Esophagus (tissue), 2 donors: ENCODE data around the gene WWOX. TPM values are rescaled to one million over a fixed set of nuclear protein-coding genes. Genes with fewer than 3 reads are reported as not detected.

Source experiments
- H3K27ac ChIP-seq, 2 donors: one replicate each; pipeline ENCODE4 v1.5.1; 2013; ENCODE audit warnings: low read depth in 2 of 2, mild to moderate bottlenecking in 2 of 2, inconsistent platforms in 1 of 2, low read length in 1 of 2, moderate library complexity in 1 of 2
- H3K27me3 ChIP-seq, 2 donors: one replicate each; pipeline ENCODE4 v1.6.1; 2013; ENCODE audit warnings: low read length in 2 of 2, control low read depth in 1 of 2, mild to moderate bottlenecking in 1 of 2; ENCODE audit not compliant: insufficient read depth in 2 of 2, control insufficient read depth in 1 of 2
- H3K36me3 ChIP-seq, 2 donors: one replicate each; pipeline ENCODE4 v1.6.1; 2013; ENCODE audit warnings: low read length in 1 of 2; ENCODE audit not compliant: control insufficient read depth in 2 of 2, insufficient read depth in 2 of 2
- H3K4me1 ChIP-seq, 2 donors: one replicate each; pipeline ENCODE4 v1.6.1; 2013; ENCODE audit warnings: low read length in 1 of 2; ENCODE audit not compliant: control insufficient read depth in 2 of 2, insufficient read depth in 2 of 2
- H3K4me3 ChIP-seq, 2 donors: one replicate each; pipeline ENCODE4 v1.5.1; 2013; ENCODE audit warnings: low read length in 2 of 2, mild to moderate bottlenecking in 2 of 2, low read depth in 1 of 2, moderate library complexity in 1 of 2
- H3K9me3 ChIP-seq, 2 donors: one replicate each; pipeline ENCODE4 v1.6.1; 2013; ENCODE audit warnings: mild to moderate bottlenecking in 2 of 2, low read depth in 1 of 2, low read length in 1 of 2, moderate library complexity in 1 of 2; ENCODE audit not compliant: control insufficient read depth in 2 of 2, insufficient read depth in 1 of 2
- WGBS, 2 donors: extraction: QIAGEN DNeasy Blood & Tissue Kit; methylation state at CpG; one replicate each; pipeline ENCODE4 v1.1.7; 2013; 5-methylcytosine and 5-hydroxymethylcytosine counted together
- polyA plus RNA-seq, 2 donors: library from polyadenylated mRNA; stranded (reverse); fragments of 200-250 nt; gene quantifications; one replicate each; pipeline ENCODE4 v1.2.3, GENCODE V29; 2013
- donor health status: healthy with polysubstance abuse.
- donor health status: Bipolar disorder and iron deficiency.

The WWOX gene
- polyA plus RNA-seq, 2 donors = 6.4 to 9.1 TPM

GRCh38 chr16:79150632-79151310 lies 1051.3 kb downstream of the WWOX start:
- Histone ChIP-seq H3K36me3 (no peaks in the 10 kb centered on the region), H3K27ac (no peak overlapping the region), H3K9me3 (no peaks in the 10 kb centered on the region), H3K4me1 (no peaks in the 10 kb centered on the region), H3K27me3 (no peaks in the 10 kb centered on the region), H3K4me3 (no peak overlapping the region)
- 84 to 87% methylated on average over 13 of the region's 13 CpGs for WGBS, 2 donors

- H3K4me1 ChIP-seq = peaks cover 0 to under 1% of the 10 kb centered on the region in 2 donors
- H3K4me3 ChIP-seq = no peak overlapping the region
- no peaks in the 10 kb centered on the region for H3K36me3 ChIP-seq
- H3K9me3 ChIP-seq = no peaks in the 10 kb centered on the region
- no peaks in the 10 kb centered on the region for H3K27me3 ChIP-seq
- no peak overlapping the region for H3K27ac ChIP-seq
- 47 to 65% methylated on average over 3 of the region's 3 CpGs for WGBS, 2 donors
Measured at GRCh38 chr16:79154086-79154485, 1054.6 kb downstream of the WWOX start.

- Histone ChIP-seq H3K27ac (no peak overlapping the region), H3K36me3 (no peaks in the 10 kb centered on the region), H3K4me1 (peaks cover 0 to 7% of the 10 kb centered on the region in 2 donors), H3K4me3 (no peak overlapping the region), H3K9me3 (no peaks in the 10 kb centered on the region), H3K27me3 (no peaks in the 10 kb centered on the region)
- WGBS, 2 donors = 70 to 71% methylated on average over 3 of the region's 3 CpGs
Measured at GRCh38 chr16:79155471-79155870, 1056.0 kb downstream of the WWOX start.

GRCh38 chr16:79155904-79156303 lies 1056.5 kb downstream of the WWOX start:
- 73 to 75% methylated on average over 4 of the region's 4 CpGs for WGBS, 2 donors

GRCh38 chr16:79156761-79157160 lies 1057.3 kb downstream of the WWOX start:
- 77 to 78% methylated on average over 1 of the region's 1 CpG for WGBS, 2 donors
- H3K27ac ChIP-seq = no peak overlapping the region
- no peak overlapping the region for H3K4me3 ChIP-seq
- H3K4me1 ChIP-seq = peaks cover 0 to 7% of the 10 kb centered on the region in 2 donors
- H3K9me3 ChIP-seq = no peaks in the 10 kb centered on the region
- H3K27me3 ChIP-seq = no peaks in the 10 kb centered on the region
- no peaks in the 10 kb centered on the region for H3K36me3 ChIP-seq

More at GRCh38 chr16:79155904-79156303, 1056.5 kb downstream of the WWOX start:
- no peaks in the 10 kb centered on the region for H3K36me3 ChIP-seq
- H3K27me3 ChIP-seq = no peaks in the 10 kb centered on the region
- peaks cover 0 to 7% of the 10 kb centered on the region in 2 donors for H3K4me1 ChIP-seq
- H3K4me3 ChIP-seq = no peak overlapping the region
- no peaks in the 10 kb centered on the region for H3K9me3 ChIP-seq
- H3K27ac ChIP-seq = no peak overlapping the region

- H3K4me3 ChIP-seq = no peak overlapping the region
- peaks cover 0 to 7% of the 10 kb centered on the region in 2 donors for H3K4me1 ChIP-seq
- no peaks in the 10 kb centered on the region for H3K27me3 ChIP-seq
- H3K9me3 ChIP-seq = no peaks in the 10 kb centered on the region
- WGBS, 2 donors = 91% methylated on average over 6 of the region's 6 CpGs
- H3K36me3 ChIP-seq = no peaks in the 10 kb centered on the region
- no peak overlapping the region for H3K27ac ChIP-seq
Measured at GRCh38 chr16:79158337-79158736, 1058.9 kb downstream of the WWOX start.

- H3K4me1 ChIP-seq = peaks cover 0 to 7% of the 10 kb centered on the region in 2 donors
- no peaks in the 10 kb centered on the region for H3K36me3 ChIP-seq
- H3K4me3 ChIP-seq = no peak overlapping the region
- H3K9me3 ChIP-seq = no peaks in the 10 kb centered on the region
- 61 to 74% methylated on average over 13 of the region's 13 CpGs for WGBS, 2 donors
- H3K27ac ChIP-seq = peak overlapping the region; percentile 43 to 54
- no peaks in the 10 kb centered on the region for H3K27me3 ChIP-seq
Measured at GRCh38 chr16:79159261-79160049, 1060.0 kb downstream of the WWOX start.

- Histone ChIP-seq H3K4me1 (peaks cover 0 to 7% of the 10 kb centered on the region in 2 donors), H3K9me3 (no peaks in the 10 kb centered on the region), H3K4me3 (no peak overlapping the region), H3K27me3 (no peaks in the 10 kb centered on the region), H3K36me3 (no peaks in the 10 kb centered on the region), H3K27ac (no peak overlapping the region)
- WGBS, 2 donors = 91 to 92% methylated on average over 3 of the region's 3 CpGs
Measured at GRCh38 chr16:79162977-79163376, 1063.5 kb downstream of the WWOX start.

GRCh38 chr16:79163691-79164387 lies 1064.4 kb downstream of the WWOX start:
- Histone ChIP-seq H3K27me3 (no peaks in the 10 kb centered on the region), H3K36me3 (no peaks in the 10 kb centered on the region), H3K27ac (no peak overlapping the region), H3K9me3 (no peaks in the 10 kb centered on the region), H3K4me3 (peak overlapping the region in 1 of 2 donors; percentile 11), H3K4me1 (peaks cover 0 to 7% of the 10 kb centered on the region in 2 donors)
- WGBS, 2 donors = 47 to 65% methylated on average over 13 of the region's 13 CpGs
